GM13977 (cell line): ENCODE data around the gene TMOD2.

Experiments
- DNase-seq: peaks from one replicate; pipeline ENCODE4 v3.0.0; 2012; ENCODE audit warnings: low spot score
- CTCF ChIP-seq: IDR thresholded peaks from 2 replicates; pipeline ENCODE4 v1.5.1; 2012; ENCODE audit warnings: mild to moderate bottlenecking, control low read depth; ENCODE audit not compliant: insufficient read depth; ENCODE audit errors: extremely low read depth, missing control alignments
- in situ Hi-C: fragments of 300-500 bp; cut with MboI; formaldehyde crosslinking; loops from one replicate; pipeline ENCODE4 v1.12.0; 2022; ENCODE audit warnings: low sequenced_read_pairs, low pct_unique_long_range_greater_than_20kb, mixed read lengths, inconsistent platforms; ENCODE audit not compliant: unreplicated experiment

The TMOD2 gene

DNA sequence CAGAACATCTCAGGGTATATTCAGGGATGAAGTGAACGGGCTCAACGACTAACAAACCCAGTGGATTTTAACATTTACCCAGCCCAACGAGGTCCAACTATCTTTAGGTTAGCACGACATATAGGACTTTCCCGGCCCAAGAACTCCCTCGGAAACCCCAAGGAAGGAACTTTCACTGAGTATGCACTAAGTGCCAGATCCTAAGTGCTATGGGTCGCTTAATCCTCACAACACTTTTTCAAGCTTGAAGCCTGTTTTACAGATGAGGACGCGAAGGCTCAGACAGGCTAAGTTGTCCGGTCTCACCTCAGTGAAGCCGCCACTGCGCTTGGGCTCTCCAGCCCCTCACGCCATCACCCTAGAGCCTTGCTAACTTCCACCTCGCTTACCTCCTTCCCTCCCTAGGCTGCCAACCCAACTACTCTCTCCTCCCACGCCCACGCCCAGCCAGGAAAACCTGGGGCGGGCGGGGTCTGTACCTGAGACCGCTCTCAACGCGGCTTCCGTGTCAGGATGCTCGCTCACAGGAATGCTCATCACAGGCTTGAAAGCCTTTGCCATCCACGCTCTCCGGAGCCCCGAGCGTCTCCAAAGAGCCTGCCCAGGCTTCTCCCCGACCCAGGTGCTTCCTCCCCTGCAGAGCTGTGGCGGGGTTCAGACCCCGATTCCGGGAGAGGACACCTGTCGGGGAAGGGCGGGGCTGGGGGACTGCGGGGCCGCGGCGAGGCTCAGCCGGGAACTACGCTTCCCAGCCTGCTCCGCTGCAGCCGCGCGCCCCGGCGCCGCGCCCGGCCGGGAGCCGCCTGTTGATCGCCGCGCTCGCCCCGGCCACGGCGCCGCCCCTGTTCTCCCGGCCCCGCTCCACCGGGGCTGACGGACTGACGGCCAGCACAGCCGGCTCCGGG is at the start of gene TMOD2:
TSS of gene TMOD2 (plus strand) at position 806 of the 905 bp plus-strand sequence. CDS start 14,845 bp downstream, outside the sequence.
- DNase-seq = peak; percentile 78
- in situ Hi-C loops = no loop called here
- TF ChIP-seq CTCF = no peak

DNA sequence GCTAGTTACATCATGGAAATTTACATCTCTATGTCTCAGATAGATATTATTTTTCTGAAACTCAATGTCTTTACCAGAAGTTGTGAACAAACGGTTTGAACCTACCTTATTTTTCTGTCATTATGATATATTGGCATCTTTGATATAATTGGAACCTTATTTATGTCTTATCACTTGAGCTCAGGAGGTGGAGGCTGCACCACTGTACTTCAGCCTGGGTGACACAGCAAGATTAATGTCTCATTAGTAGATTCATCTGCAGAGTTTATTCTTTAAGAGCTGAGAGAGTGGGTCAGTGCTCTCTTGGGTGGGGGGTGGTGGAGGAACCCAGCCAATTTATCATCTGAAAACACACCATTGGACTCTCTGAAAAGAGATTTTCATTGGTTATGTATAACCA is 48.7 kb upstream of the TMOD2 start:
- DNase-seq = no peak
- no peak for TF ChIP-seq CTCF
- in situ Hi-C loops = no loop called here

DNA sequence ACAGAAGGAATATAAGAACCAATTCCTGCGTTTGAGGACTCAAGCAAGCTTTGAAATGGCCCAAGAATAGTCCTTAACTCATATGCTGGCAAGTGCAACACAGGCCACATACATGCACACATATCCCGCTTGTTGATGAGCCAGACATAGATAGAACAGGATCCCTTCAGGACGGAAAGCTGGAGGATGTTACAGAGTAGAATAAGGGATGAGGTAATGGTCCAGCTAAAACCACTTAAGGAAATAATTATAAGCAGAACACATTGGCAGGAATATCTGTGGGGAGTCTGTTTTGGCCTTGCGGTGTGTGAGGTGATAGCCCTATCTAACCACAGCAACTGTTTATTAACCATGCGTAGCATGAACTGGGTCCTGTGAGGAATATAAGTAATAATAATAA is 45.1 kb upstream of the TMOD2 start:
- no peak for TF ChIP-seq CTCF
- no peak for DNase-seq
- in situ Hi-C loops = no loop called here

GRCh38 chr15:51706926-51707608 is 44.3 kb upstream of the TMOD2 start:
- in situ Hi-C loops = no loop called here
- DNase-seq = no peak
- no peak for TF ChIP-seq CTCF

GRCh38 chr15:51708013-51708412 is 43.4 kb upstream of the TMOD2 start:
- DNase-seq = no peak
- in situ Hi-C loops = no loop called here
- TF ChIP-seq CTCF = no peak

DNA sequence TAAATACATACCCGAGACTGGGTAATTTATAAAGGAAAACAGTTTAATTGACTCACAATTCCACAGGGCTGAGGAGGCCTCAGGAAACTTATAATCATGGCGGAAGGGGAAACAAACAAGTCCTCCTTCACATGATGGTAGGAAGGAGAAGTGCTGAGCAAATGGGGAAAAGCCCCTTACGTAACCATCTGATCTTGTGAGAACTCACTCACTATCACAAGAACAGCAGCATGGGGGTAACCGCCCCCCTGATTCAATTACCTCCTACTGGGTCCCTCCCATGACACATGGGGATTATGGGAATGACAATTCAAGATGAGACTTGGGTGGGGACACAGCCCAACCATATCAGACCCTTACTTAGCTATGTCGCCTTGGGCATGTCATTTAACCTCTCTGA is 42.4 kb upstream of the TMOD2 start:
- no peak for DNase-seq
- TF ChIP-seq CTCF = no peak
- in situ Hi-C loops = no loop called here
